HCT116 (cell line): ENCODE measurements around the gene GRIK4. TPM values are rescaled to one million over a fixed set of nuclear protein-coding genes. Genes with fewer than 3 reads are reported as not detected.

Source experiments
- ATAC-seq: fragments of 200-7000 bp; cut with Tn5 transposase; 2 replicates; pipeline ENCODE4 v1.9.1; 2020; ENCODE audit warnings: mild to moderate bottlenecking, moderate library complexity
- BruUV-seq: library from RNA; stranded (reverse); fragments of 400-500 nt; replicated peaks from 2 replicates; lab custom pipeline; 2021; lab: Mats Ljungman, UMichigan
- CTCF ChIA-PET: fragments of 300-600 bp; sonication (Branson Sonifier 250); formaldehyde crosslinking; loops from one replicate; lab custom pipeline; 2021; ENCODE audit warnings: antibody characterized with exemption; lab: Charles Lee
- POLR2A ChIA-PET: fragments of 300-600, 350-600 bp; sonication (Branson Sonifier 250); formaldehyde crosslinking; loops from one replicate; lab custom pipeline; 2021; ENCODE audit warnings: antibody characterized with exemption; lab: Charles Lee
- RAD21 ChIA-PET, 2 experiments: fragments of 300-600 bp; sonication (Branson Sonifier 250); formaldehyde crosslinking; loops; one replicate each; lab custom pipeline; 2023; ENCODE audit warnings: low total read pairs in 2 of 2; ENCODE audit not compliant: uncharacterized antibody in 2 of 2, unreplicated experiment in 2 of 2, low non-redundant PET in 1 of 2; lab: Charles Lee
- DNase-seq: peaks from one replicate; pipeline ENCODE4 v3.0.0-alpha.2; 2010; ENCODE audit warnings: low read depth, low spot score
- H2AFZ ChIP-seq: fragments of 200-600 bp; shearing (Covaris generic), sonication (generic); 2 replicates; pipeline ENCODE4 v1.6.1; 2017; ENCODE audit warnings: low read depth, mixed run types, mixed read lengths, antibody characterized with exemption, low read length; ENCODE audit not compliant: poor library complexity, severe bottlenecking
- H3K27ac ChIP-seq: 2 replicates; pipeline ENCODE4 v1.5.1; 2012; ENCODE audit warnings: low read depth, low read length
- H3K27me3 ChIP-seq: fragments of 200-600 bp; sonication (generic); 2 replicates; pipeline ENCODE4 v1.6.1; 2016; ENCODE audit warnings: mixed run types, low read length, mixed read lengths; ENCODE audit not compliant: insufficient read depth
- H3K36me3 ChIP-seq, 2 experiments: fragments of 200-500 bp in 1 of 2; fragments of 200-600 bp in 1 of 2; sonication (Bioruptor generic) in 1 of 2; sonication (generic) in 1 of 2; 2 replicates each; pipeline versions ENCODE4 v1.5.1 to v1.6.1; 2014 to 2016; ENCODE audit warnings: low read length in 2 of 2, inconsistent platforms in 1 of 2, mixed read lengths in 1 of 2, mixed run types in 1 of 2; ENCODE audit not compliant: insufficient read depth in 2 of 2, control insufficient read depth in 1 of 2
- H3K4me1 ChIP-seq, 2 experiments: fragments of 200-600 bp in 1 of 2; sonication (generic) in 1 of 2; 2 replicates each; pipeline versions ENCODE4 v1.5.1 to v1.6.1; 2012 to 2017; ENCODE audit warnings: low read length in 2 of 2, inconsistent platforms in 1 of 2, mild to moderate bottlenecking in 1 of 2, mixed read lengths in 1 of 2, mixed run types in 1 of 2, moderate library complexity in 1 of 2; ENCODE audit not compliant: insufficient read depth in 2 of 2, control insufficient read depth in 1 of 2
- H3K4me2 ChIP-seq: fragments of 200-600 bp; sonication (generic); 2 replicates; pipeline ENCODE4 v1.6.1; 2017; ENCODE audit warnings: mixed run types, low read length, mixed read lengths
- H3K4me3 ChIP-seq, 2 experiments: fragments of 200-600 bp in 1 of 2; sonication (generic) in 1 of 2; replicated peaks in 1 of 2; 2 replicates each; pipeline ENCODE4 v1.5.1; 2011 to 2016; ENCODE audit warnings: low read length in 2 of 2, control low read depth in 1 of 2, low read depth in 1 of 2, mild to moderate bottlenecking in 1 of 2, mixed read lengths in 1 of 2, mixed run types in 1 of 2
- H3K79me2 ChIP-seq: fragments of 200-600 bp; sonication (generic); 2 replicates; pipeline ENCODE4 v1.6.1; 2017; ENCODE audit warnings: mild to moderate bottlenecking, mixed run types, low read length, moderate library complexity, mixed read lengths; ENCODE audit not compliant: insufficient read depth
- H3K9ac ChIP-seq: fragments of 200-600 bp; sonication (generic); 2 replicates; pipeline ENCODE4 v1.6.1; 2016; ENCODE audit warnings: low read length, mixed read lengths
- H3K9me2 ChIP-seq: fragments of 200-600 bp; sonication (generic), shearing (Covaris generic); 2 replicates; pipeline ENCODE4 v1.6.1; 2017; ENCODE audit warnings: mixed run types, mild to moderate bottlenecking, moderate library complexity; ENCODE audit not compliant: insufficient read depth
- H3K9me3 ChIP-seq, 2 experiments: fragments of 200-500 bp in 1 of 2; fragments of 200-600 bp in 1 of 2; sonication (Bioruptor generic) in 1 of 2; sonication (generic) in 1 of 2; 2 replicates each; pipeline ENCODE4 v1.6.1; 2014 to 2017; ENCODE audit warnings: low read length in 2 of 2, mixed read lengths in 2 of 2, inconsistent platforms in 1 of 2, low read depth in 1 of 2, mild to moderate bottlenecking in 1 of 2, mixed run types in 1 of 2, moderate library complexity in 1 of 2; ENCODE audit not compliant: control insufficient read depth in 1 of 2, insufficient read depth in 1 of 2
- H4K20me1 ChIP-seq: fragments of 200-600 bp; sonication (generic), shearing (Covaris generic); 2 replicates; pipeline ENCODE4 v1.6.1; 2017; ENCODE audit warnings: mixed run types, mild to moderate bottlenecking, moderate library complexity; ENCODE audit not compliant: insufficient read depth
- CBX3 ChIP-seq: IDR thresholded peaks from 2 replicates; pipeline ENCODE4 v1.6.1; 2012; ENCODE audit warnings: low read depth
- EZH2 ChIP-seq: fragments of 200-600 bp; sonication (generic); IDR thresholded peaks from 2 replicates; pipeline ENCODE4 v1.6.1; 2017; ENCODE audit warnings: antibody characterized with exemption, mixed run types
- MAX ChIP-seq: IDR thresholded peaks from 2 replicates; pipeline ENCODE4 v1.6.1; 2012
- POLR2A ChIP-seq: IDR thresholded peaks from 2 replicates; pipeline ENCODE4 v1.7.0; 2011; ENCODE audit warnings: borderline replicate concordance; ENCODE audit not compliant: insufficient read depth, insufficient read length; ENCODE audit errors: extremely low read depth
- POLR2AphosphoS5 ChIP-seq: IDR thresholded peaks from 2 replicates; pipeline ENCODE4 v1.6.1; 2011; ENCODE audit warnings: mild to moderate bottlenecking, low read depth, low read length, moderate library complexity
- RAD21 ChIP-seq: IDR thresholded peaks from 2 replicates; pipeline ENCODE4 v1.6.1; 2012; ENCODE audit warnings: low read depth, mild to moderate bottlenecking
- SIN3A ChIP-seq: IDR thresholded peaks from 2 replicates; pipeline ENCODE4 v1.6.1; 2012; ENCODE audit warnings: low read depth
- SP1 ChIP-seq: IDR thresholded peaks from 2 replicates; pipeline ENCODE4 v1.6.1; 2012; ENCODE audit warnings: low read depth
- SRF ChIP-seq: IDR thresholded peaks from 2 replicates; pipeline ENCODE4 v1.6.1; 2012; ENCODE audit warnings: low read depth
- YY1 ChIP-seq: IDR thresholded peaks from 2 replicates; pipeline ENCODE4 v1.6.1; 2011; ENCODE audit warnings: low read length, low read depth, moderate library complexity, mild to moderate bottlenecking; ENCODE audit not compliant: insufficient replicate concordance; ENCODE audit errors: extremely low read depth
- ZNF274 ChIP-seq: fragments of 200-500 bp; sonication (Bioruptor generic); IDR thresholded peaks from 2 replicates; pipeline ENCODE4 v1.6.1; 2014; ENCODE audit warnings: mild to moderate bottlenecking, low read depth, low read length, inconsistent platforms
- intact Hi-C: fragments of 100-400 bp; cut with micrococcal nuclease; formaldehyde crosslinking; loops from 2 replicates; pipeline ENCODE4 v1.10.0; 2022
- total RNA-seq: library from RNA; stranded (reverse); gene quantifications from one replicate; pipeline ENCODE4 v1.2.1, GENCODE V29; 2021; ENCODE audit not compliant: unreplicated experiment

GRIK4 gene
- total RNA-seq, 1 experiment from 2014 or later, result 0.52 TPM

- H3K9me2 ChIP-seq, result no peaks in the 10 kb centered on the region
- no peak overlapping the region for H2AFZ ChIP-seq
- DNase-seq (no peak), ATAC-seq (no peak)
- no peaks in the 10 kb centered on the region for H3K9me3 ChIP-seq
- no peak overlapping the region for H3K27ac ChIP-seq
- no peak overlapping the region for H3K4me3 ChIP-seq
- H3K4me2 ChIP-seq, result no peak overlapping the region
- no peaks in the 10 kb centered on the region for H3K36me3 ChIP-seq
- intact Hi-C loops, result no loop called here
- H4K20me1 ChIP-seq, result no peaks in the 10 kb centered on the region
- no peak for TF ChIP-seq CBX3
- TF ChIP-seq EZH2, result no peak
- no peak for TF ChIP-seq ZNF274
- no peak for TF ChIP-seq YY1
- TF ChIP-seq SIN3A, result no peak
- TF ChIP-seq POLR2A, result no peak
- no peak for TF ChIP-seq SRF
- TF ChIP-seq RAD21, result no peak
- TF ChIP-seq POLR2AphosphoS5, result no peak
- TF ChIP-seq MAX, result no peak
- no peak for TF ChIP-seq SP1
- ChIA-PET POLR2A (no interaction called here), CTCF (no interaction called here), RAD21 (no interaction called here)
- H3K79me2 ChIP-seq, result no peaks in the 10 kb centered on the region
- peaks cover 1% of the 10 kb centered on the region for H3K27me3 ChIP-seq
- H3K4me1 ChIP-seq, result no peaks in the 10 kb centered on the region
- BruUV-seq, result no TSS peak
- H3K9ac ChIP-seq, result no peak overlapping the region
Observed at GRCh38 chr11:120740380-120740779, 228.8 kb downstream of the GRIK4 start.
